Kidney (tissue), 14 donors: Measurements from ENCODE around the gene ZNF74. TPM values are rescaled to one million over a fixed set of nuclear protein-coding genes. Genes with fewer than 3 reads are reported as not detected.
"Not testable (repeated sequence)": the region's sequence is repeated elsewhere in the genome, so short reads cannot be mapped to it uniquely, and the experiment has no call there.

Source experiments
- DNase-seq, 5 donors: peaks; one replicate each; pipeline ENCODE4 v3.0.0-alpha.2; 2013 to 2020
- FAIRE-seq: peaks from 2 replicates; lab custom pipeline; 2012; peaks lifted over from hg19 to GRCh38; lab: Jason Lieb, UNC
- H3K27ac ChIP-seq, 2 donors: one replicate each; pipeline ENCODE4 v1.7.0; 2013; ENCODE audit warnings: low read depth in 2 of 2, low read length in 2 of 2, inconsistent platforms in 1 of 2
- H3K27me3 ChIP-seq: one replicate; pipeline ENCODE4 v1.7.1; 2013; ENCODE audit warnings: low read length, inconsistent platforms; ENCODE audit not compliant: control insufficient read depth, insufficient read depth
- H3K36me3 ChIP-seq, 3 donors: one replicate each; pipeline versions ENCODE4 v1.7.0 to v1.7.1; 2013; ENCODE audit warnings: low read length in 3 of 3, control low read depth in 1 of 3, inconsistent platforms in 1 of 3; ENCODE audit not compliant: insufficient read depth in 3 of 3, control insufficient read depth in 2 of 3
- H3K4me1 ChIP-seq, 3 donors: one replicate each; pipeline versions ENCODE4 v1.7.0 to v1.7.1; 2013; ENCODE audit warnings: low read length in 3 of 3, inconsistent platforms in 1 of 3, low read depth in 1 of 3; ENCODE audit not compliant: control insufficient read depth in 2 of 3, insufficient read depth in 2 of 3
- H3K4me3 ChIP-seq, 3 donors: one replicate each; pipeline versions ENCODE4 v1.7.0 to v1.8.1; 2013; ENCODE audit warnings: low read length in 3 of 3, control low read depth in 1 of 3, inconsistent platforms in 1 of 3
- H3K9ac ChIP-seq, 3 donors: one replicate each; pipeline versions ENCODE4 v1.7.0 to v1.7.1; 2013; ENCODE audit warnings: low read length in 3 of 3, control low read depth in 1 of 3, inconsistent platforms in 1 of 3
- H3K9me3 ChIP-seq, 3 donors: one replicate each; pipeline versions ENCODE4 v1.7.0 to v1.7.1; 2013; ENCODE audit warnings: low read length in 3 of 3, control low read depth in 1 of 3, inconsistent platforms in 1 of 3; ENCODE audit not compliant: control insufficient read depth in 2 of 3, insufficient read depth in 1 of 3
- CTCF ChIP-seq: IDR thresholded peaks from 3 replicates; pipeline ENCODE4 v1.5.1; 2012; ENCODE audit warnings: mild to moderate bottlenecking, moderate library complexity, borderline replicate concordance; ENCODE audit not compliant: insufficient read depth; ENCODE audit errors: extremely low read depth
- intact Hi-C: fragments of 100-400 bp; cut with DNase I; formaldehyde crosslinking; loops from one replicate; pipeline ENCODE4 v1.11.1; 2022
- polyA plus RNA-seq: library from polyadenylated mRNA; stranded (reverse); fragments of 350-450 nt; fragmentation: Illumina TruSeq; extraction: RNeasy Lipid Tissue Mini Kit (QIAGEN cat#74804); gene quantifications from one replicate; pipeline ENCODE4 v1.2.3, GENCODE V29; 2014; ENCODE audit warnings: low read depth, low replicate concordance; ENCODE audit not compliant: insufficient read depth
- total RNA-seq: library from RNA; stranded (reverse); fragmentation: NEBNext Ultra II Directional; extraction: Animal tissue kit (Norgen Biotek cat#: 25700); gene quantifications from one replicate; pipeline ENCODE4 v1.2.1, GENCODE V29; 2021
- donor health status: control.
- donor health status: control.
- donor health status: control.
- donor health status: control.
- donor health status: control.
- donor health status: DM: yes; HTN: yes; CAD: no.
- donor health status: Normal renal cell carcinoma (clear cell type).

Gene ZNF74
- total and polyA plus RNA-seq, 2 donors from 2014 or later, result 3.7 to 6.5 TPM

- intact Hi-C loops, result no loop called here
- FAIRE-seq, result no peak
Measured at GRCh38 chr22:20388200-20388599, 5.8 kb upstream of the ZNF74 start.

GRCh38 chr22:20389288-20389687, 4.7 kb upstream of the ZNF74 start:
- no peaks in the 10 kb centered on the region for H3K36me3 ChIP-seq
- no peak overlapping the region for H3K9ac ChIP-seq
- DNase-seq (no peak), FAIRE-seq (no peak)
- H3K4me1 ChIP-seq, result peaks cover 0 to 5% (median 0%) of the 10 kb centered on the region in 3 donors
- H3K4me3 ChIP-seq, result no peak overlapping the region
- no peak overlapping the region for H3K27ac ChIP-seq
- no peaks in the 10 kb centered on the region for H3K27me3 ChIP-seq
- TF ChIP-seq CTCF, result no peak
- H3K9me3 ChIP-seq, result no peaks in the 10 kb centered on the region
- intact Hi-C loops, result no loop called here

More at GRCh38 chr22:20388200-20388599, 5.8 kb upstream of the ZNF74 start:
- no peak overlapping the region for H3K27ac ChIP-seq
- no peak overlapping the region for H3K9ac ChIP-seq
- no peak for DNase-seq
- no peaks in the 10 kb centered on the region for H3K27me3 ChIP-seq
- no peak for TF ChIP-seq CTCF
- H3K9me3 ChIP-seq, result no peaks in the 10 kb centered on the region
- peaks cover 0 to under 1% (median 0%) of the 10 kb centered on the region in 3 donors for H3K4me1 ChIP-seq
- H3K36me3 ChIP-seq, result no peaks in the 10 kb centered on the region
- no peak overlapping the region for H3K4me3 ChIP-seq

GRCh38 chr22:20390394-20390907, 3.5 kb upstream of the ZNF74 start:
- DNase-seq, result no peak
- no peak overlapping the region for H3K9ac ChIP-seq
- H3K4me3 ChIP-seq, result no peak overlapping the region
- no peaks in the 10 kb centered on the region for H3K36me3 ChIP-seq
- no peak for TF ChIP-seq CTCF
- intact Hi-C loops, result no loop called here
- no peak for FAIRE-seq
- H3K27ac ChIP-seq, result no peak overlapping the region
- H3K4me1 ChIP-seq, result peaks cover 0 to 13% (median 0%) of the 10 kb centered on the region in 3 donors
- no peaks in the 10 kb centered on the region for H3K9me3 ChIP-seq
- no peaks in the 10 kb centered on the region for H3K27me3 ChIP-seq

- peaks cover 0 to 16% (median 0%) of the 10 kb centered on the region in 3 donors for H3K4me1 ChIP-seq
- no peaks in the 10 kb centered on the region for H3K27me3 ChIP-seq
- TF ChIP-seq CTCF, result no peak
- no peak overlapping the region for H3K9ac ChIP-seq
- no peak overlapping the region for H3K27ac ChIP-seq
- FAIRE-seq, result no peak
- H3K4me3 ChIP-seq, result no peak overlapping the region
- H3K9me3 ChIP-seq, result no peaks in the 10 kb centered on the region
- no peaks in the 10 kb centered on the region for H3K36me3 ChIP-seq
- intact Hi-C loops, result no loop called here
- no peak for DNase-seq
Measured at GRCh38 chr22:20391222-20391621, 2.7 kb upstream of the ZNF74 start.

- H3K27me3 ChIP-seq, H3K27ac ChIP-seq, H3K36me3 ChIP-seq, H3K4me3 ChIP-seq, intact Hi-C loops, FAIRE-seq, H3K9ac ChIP-seq, H3K9me3 ChIP-seq: not testable (repeated sequence)
- DNase-seq, result peak in 1 of 5 donors; percentile 69
- H3K4me1 ChIP-seq, result peaks cover 0 to 16% (median 0%) of the 10 kb centered on the region in 3 donors
Measured at GRCh38 chr22:20392365-20392881, 1.5 kb upstream of the ZNF74 start.
